RWPE1 (cell line): ENCODE results near the gene ABT1.
"Not testable (repeated sequence)": the region's sequence is repeated elsewhere in the genome, so short reads cannot be mapped to it uniquely, and the experiment has no call there.

Experiments used
- CTCF ChIA-PET: fragments of 350-600 bp; sonication (Branson Sonifier 250); formaldehyde crosslinking; extraction: SDS; loops from one replicate; lab custom pipeline; 2021; lab: Yijun Ruan, JAX
- POLR2A ChIA-PET: fragments of 400-600 bp; formaldehyde crosslinking; extraction: SDS; loops from one replicate; lab custom pipeline; 2020; ENCODE audit warnings: antibody characterized with exemption; ENCODE audit not compliant: low non-redundant PET; lab: Yijun Ruan, JAX
- DNase-seq: peaks from one replicate; pipeline ENCODE4 v3.0.0; 2012; ENCODE audit warnings: low spot score
- H3K27ac ChIP-seq: fragments of 450-650 bp; 2 replicates; pipeline ENCODE4 v1.5.1; 2017
- TF ChIP-seq, protein P1 (sequence below): fragments of 450-650 bp; conservative IDR thresholded peaks from 2 replicates; pipeline ENCODE4 v1.5.1; 2017; ENCODE audit warnings: low read depth, mild to moderate bottlenecking

Gene ABT1

DNA sequence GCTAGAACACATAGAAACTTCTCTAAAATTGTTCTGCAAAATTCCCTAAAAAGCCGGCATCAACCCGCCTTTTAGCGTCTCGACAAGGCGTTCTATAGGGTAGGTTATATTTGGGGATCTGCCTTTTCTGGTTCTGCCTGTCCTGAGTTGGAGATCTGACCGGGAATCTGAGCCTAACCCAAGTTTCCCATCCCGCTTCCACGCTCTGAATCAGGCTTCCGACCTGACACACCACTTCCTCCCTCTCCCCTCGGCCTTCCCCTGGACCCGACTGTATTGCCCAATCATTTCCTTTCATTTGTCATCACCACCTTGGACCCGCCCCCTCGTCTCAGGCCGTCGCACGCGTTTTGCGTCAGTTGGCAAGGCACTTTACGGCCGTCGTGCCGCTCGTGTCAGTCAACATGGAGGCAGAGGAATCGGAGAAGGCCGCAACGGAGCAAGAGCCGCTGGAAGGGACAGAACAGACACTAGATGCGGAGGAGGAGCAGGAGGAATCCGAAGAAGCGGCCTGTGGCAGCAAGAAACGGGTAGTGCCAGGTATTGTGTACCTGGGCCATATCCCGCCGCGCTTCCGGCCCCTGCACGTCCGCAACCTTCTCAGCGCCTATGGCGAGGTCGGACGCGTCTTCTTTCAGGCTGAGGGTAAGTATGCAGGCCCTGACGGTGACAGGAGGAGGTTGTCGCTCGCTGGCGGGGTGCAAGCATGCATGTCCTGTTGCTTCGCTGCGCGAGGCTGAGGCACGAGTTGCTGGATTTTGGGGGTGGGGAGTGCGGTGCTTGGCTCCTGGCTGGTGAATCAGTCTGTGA, at the start of gene ABT1:
ABT1 (plus strand) TSS at position 375 of the 810 bp plus-strand sequence; CDS start at position 405, 30 bp downstream.
- ChIA-PET POLR2A (no interaction called here), CTCF (interaction anchor here (3.0 kb wide), 1 partner anchor 23 kb away, joined by 39 read pairs; no protein-coding TSS in a partner anchor)
- TF ChIP-seq, protein P1, sequence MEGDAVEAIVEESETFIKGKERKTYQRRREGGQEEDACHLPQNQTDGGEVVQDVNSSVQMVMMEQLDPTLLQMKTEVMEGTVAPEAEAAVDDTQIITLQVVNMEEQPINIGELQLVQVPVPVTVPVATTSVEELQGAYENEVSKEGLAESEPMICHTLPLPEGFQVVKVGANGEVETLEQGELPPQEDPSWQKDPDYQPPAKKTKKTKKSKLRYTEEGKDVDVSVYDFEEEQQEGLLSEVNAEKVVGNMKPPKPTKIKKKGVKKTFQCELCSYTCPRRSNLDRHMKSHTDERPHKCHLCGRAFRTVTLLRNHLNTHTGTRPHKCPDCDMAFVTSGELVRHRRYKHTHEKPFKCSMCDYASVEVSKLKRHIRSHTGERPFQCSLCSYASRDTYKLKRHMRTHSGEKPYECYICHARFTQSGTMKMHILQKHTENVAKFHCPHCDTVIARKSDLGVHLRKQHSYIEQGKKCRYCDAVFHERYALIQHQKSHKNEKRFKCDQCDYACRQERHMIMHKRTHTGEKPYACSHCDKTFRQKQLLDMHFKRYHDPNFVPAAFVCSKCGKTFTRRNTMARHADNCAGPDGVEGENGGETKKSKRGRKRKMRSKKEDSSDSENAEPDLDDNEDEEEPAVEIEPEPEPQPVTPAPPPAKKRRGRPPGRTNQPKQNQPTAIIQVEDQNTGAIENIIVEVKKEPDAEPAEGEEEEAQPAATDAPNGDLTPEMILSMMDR = no peak
- H3K27ac ChIP-seq = peak within 1 kb of the TSS; percentile 84
- DNase-seq = peak; percentile 99

DNA sequence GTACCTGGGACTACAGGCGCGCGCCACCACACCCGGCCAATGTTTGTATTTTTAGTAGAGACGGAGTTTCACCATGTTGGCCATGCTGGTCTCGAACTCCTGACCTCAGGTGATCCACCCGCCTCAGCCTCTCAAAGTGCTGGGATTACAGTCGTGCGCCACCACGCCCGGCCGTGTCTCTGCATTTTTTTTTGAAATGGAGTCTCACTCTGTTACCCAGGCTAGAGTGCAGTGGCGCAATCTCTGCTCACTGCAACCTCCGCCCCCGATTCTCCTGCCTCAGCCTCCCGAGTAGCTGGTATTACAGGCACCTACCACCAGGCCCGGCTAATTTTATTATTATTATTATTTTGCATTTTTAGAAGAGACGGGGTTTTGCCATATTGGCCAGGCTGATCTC, 49.4 kb upstream of the ABT1 start:
- CTCF ChIA-PET, H3K27ac ChIP-seq, POLR2A ChIA-PET, DNase-seq: not testable (repeated sequence)

DNA sequence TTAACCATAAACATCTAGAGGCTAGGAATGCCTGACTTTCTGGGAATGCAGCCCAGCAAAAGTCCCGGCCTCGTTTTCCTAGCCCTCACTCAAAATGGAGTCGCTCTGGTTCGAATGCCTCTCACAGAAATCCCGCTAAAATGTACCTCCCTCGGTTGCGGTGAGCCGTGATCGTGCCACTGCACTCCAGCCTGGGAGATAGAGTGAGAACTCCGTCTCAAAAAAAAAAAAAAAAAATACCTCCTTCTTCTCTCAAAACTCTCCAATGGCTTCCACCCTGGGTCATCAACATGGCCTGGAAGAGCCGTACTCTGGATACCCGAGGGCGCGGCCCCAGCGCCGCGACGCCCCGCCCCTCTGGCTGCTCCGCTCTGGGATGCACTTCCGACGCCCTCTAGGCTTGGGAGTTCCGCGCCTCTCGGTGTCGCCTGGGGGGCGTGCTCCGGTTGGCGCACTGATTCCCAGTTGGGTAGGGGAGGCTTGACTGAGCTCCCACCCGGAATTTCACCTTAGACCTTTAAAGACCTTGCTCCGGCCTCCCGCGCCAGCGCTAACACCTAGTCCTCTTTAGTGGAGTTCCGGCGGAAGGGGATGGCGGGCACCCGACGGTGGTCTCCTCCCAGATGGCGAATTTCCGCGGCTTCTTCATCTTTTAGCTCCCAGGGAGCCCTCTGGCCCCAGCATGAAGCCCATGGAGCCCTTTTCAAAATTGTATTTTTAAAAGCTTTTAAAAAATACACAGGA, 46.3 kb upstream of the ABT1 start:
- DNase-seq = peak; percentile 46
- POLR2A ChIA-PET = no interaction called here
- TF ChIP-seq, protein P1 = no peak
- H3K27ac ChIP-seq = peak overlapping the region; percentile 45
- CTCF ChIA-PET = no interaction called here

DNA sequence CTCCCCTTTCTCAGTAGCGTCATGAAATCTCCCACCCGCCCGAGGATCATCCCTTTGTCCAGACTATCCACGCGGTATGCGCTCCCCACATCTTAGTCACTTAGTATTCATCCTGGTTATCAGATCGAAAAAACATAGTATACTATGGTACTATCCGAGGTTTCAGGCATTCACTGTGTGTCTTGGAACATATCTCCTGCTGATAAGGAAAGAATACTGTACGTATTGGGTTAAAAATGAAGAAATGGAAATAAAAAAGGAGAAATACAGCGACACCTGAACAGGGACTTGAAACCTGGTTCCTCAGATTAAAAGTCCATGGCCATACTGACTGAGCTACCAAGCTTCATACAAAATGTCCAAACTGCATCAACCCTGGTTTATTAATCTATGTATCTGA, 44.5 kb upstream of the ABT1 start:
- TF ChIP-seq, protein P1 = no peak
- DNase-seq = no peak
- no peak overlapping the region for H3K27ac ChIP-seq
- ChIA-PET POLR2A (no interaction called here), CTCF (interaction anchor here (0.6 to 0.7 kb wide), 2 partner anchors 19 to 226 kb away, joined by 3 read pairs; no protein-coding TSS in a partner anchor)

DNA sequence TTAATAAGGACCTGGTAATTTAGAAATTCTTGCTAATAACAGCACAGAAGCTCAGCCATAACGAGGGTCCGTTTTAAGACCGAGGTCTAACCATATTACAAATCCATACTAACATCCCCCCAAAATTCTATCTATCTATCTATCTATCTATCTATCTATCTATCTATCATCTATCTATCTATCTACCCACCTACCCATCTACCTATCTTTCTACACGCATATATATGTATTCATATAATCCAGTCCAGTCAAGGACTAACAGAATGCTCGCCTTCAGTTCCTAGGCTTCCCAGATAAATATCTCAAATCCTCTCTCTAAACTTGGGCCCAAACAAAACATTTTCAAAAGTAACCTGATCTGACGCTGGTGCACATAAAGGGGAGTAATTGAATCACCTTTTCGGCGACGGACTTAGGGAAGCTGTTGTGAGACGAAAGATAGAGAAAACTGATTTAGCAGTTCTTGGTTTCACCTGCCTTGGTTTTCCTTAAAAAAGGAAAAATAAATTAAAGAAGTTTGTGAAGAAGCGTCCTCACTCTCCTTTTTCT, 44.0 kb upstream of the ABT1 start:
- DNase-seq = no peak
- ChIA-PET POLR2A (no interaction called here), CTCF (interaction anchor here (0.6 kb wide), 1 partner anchor 226 kb away, joined by 3 read pairs; no protein-coding TSS in a partner anchor)
- H3K27ac ChIP-seq = no peak overlapping the region
- TF ChIP-seq, protein P1 = no peak

DNA sequence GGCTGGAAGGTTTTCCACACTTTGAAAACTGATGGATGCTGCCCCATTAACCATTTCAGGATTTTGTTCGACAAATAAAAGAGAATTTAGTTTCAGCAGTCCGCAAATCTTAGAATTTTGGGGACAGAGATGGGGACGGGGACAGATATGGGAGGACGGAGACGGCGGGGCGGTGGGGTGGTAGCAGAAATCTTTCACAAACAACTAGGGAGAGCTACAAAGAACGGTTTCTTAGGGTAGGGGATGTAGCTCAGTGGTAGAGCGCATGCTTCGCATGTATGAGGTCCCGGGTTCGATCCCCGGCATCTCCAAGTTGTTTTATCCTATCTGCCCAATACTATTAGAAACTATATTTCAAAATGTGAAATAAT, 43.5 kb upstream of the ABT1 start:
- ChIA-PET CTCF (no interaction called here), POLR2A (no interaction called here)
- DNase-seq = no peak
- TF ChIP-seq, protein P1 = no peak
- no peak overlapping the region for H3K27ac ChIP-seq
